ENCODE measurements around the gene PSMA8.
"Not testable (repeated sequence)": the region's sequence is repeated elsewhere in the genome, so short reads cannot be mapped to it uniquely, and the experiment has no call there.

Gene PSMA8

DNA sequence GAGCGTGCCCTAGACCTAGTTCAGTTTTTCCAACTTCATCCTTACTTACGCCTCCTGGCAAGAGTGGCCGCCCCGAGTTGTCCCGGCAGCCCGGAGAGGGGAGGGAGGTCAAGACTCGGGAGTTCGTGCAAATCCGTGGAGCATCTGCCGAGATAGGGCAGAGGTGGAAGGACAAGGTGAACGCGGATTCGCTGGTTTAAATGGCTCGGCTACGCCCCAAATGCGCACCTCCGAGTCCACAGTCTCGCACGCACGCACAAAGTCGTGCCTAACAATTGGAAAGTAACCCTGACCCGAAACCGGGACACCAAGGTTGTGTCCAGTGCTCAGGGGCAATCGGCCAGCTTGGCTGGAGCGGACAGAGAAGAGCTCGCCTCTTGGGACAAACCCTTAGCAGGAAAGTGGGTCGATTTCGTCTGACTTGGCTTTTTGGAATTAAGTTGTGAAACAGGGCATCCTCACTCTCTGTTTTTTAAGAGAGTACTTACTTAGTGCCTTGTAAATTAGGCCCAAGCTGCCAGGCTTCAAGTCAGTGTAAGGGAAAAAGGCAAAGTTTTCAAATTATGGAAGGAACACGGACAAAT, 42.5 kb upstream of the PSMA8 start:
- in situ Hi-C loops (cut with HindIII; ENCODE audit: low sequenced_read_pairs) = no loop called here
- TF ChIP-seq, protein P1, sequence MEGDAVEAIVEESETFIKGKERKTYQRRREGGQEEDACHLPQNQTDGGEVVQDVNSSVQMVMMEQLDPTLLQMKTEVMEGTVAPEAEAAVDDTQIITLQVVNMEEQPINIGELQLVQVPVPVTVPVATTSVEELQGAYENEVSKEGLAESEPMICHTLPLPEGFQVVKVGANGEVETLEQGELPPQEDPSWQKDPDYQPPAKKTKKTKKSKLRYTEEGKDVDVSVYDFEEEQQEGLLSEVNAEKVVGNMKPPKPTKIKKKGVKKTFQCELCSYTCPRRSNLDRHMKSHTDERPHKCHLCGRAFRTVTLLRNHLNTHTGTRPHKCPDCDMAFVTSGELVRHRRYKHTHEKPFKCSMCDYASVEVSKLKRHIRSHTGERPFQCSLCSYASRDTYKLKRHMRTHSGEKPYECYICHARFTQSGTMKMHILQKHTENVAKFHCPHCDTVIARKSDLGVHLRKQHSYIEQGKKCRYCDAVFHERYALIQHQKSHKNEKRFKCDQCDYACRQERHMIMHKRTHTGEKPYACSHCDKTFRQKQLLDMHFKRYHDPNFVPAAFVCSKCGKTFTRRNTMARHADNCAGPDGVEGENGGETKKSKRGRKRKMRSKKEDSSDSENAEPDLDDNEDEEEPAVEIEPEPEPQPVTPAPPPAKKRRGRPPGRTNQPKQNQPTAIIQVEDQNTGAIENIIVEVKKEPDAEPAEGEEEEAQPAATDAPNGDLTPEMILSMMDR (IDR thresholded peaks at IDR 0.05; ENCODE audit: low read depth, low read length) = no peak
- peak overlapping the region; percentile 88 for H3K4me3 ChIP-seq (ENCODE audit: low read depth, low read length)
- DNase-seq (ENCODE audit: low read depth, low spot score) = no peak

DNA sequence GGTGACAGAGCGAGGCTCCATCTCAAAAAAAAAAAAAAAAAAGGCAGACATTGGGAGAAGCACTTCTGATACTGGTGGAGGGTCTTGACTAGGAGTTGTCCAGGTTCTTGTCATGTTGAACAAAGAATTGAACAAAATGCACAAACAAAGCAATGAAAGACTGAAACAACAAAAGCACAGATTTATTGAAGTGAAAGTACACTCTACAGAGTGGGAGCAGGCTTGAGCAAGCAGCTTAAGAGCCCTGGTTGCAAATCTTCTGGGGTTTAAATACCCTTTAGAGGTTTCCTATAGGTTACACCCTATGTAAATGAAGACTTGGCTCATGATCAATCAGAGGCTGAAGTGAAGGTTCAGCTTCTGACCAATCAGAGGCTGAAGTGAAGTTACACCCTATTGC, 36.8 kb upstream of the PSMA8 start:
- DNase-seq (ENCODE audit: low read depth, low spot score) = no peak
- no peak overlapping the region for H3K4me3 ChIP-seq (ENCODE audit: low read depth, low read length)
- TF ChIP-seq, protein P1 (IDR thresholded peaks at IDR 0.05; ENCODE audit: low read depth, low read length) = no peak
- in situ Hi-C loops (cut with HindIII; ENCODE audit: low sequenced_read_pairs) = no loop called here

DNA sequence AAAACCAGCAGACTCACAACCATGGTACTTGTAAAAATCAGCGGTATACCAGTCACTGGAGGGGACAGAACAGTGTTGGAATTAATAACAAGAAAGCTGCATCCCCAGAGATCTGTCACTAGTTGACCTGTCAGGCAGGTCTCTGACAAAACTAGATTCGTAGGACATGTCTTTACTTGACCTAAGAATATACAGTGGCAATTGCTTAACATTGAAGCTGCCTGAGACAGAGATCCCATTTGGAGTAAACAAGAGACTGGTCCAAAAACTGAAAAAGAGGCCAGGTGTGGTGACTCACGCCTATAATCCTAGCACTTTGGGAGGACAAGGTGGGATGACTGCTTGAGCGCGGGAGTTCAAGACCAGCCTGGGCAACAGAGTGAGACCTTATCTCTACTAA, 36.1 kb upstream of the PSMA8 start:
- no peak for DNase-seq (ENCODE audit: low read depth, low spot score)
- H3K4me3 ChIP-seq (ENCODE audit: low read depth, low read length) = no peak overlapping the region
- TF ChIP-seq, protein P1 (IDR thresholded peaks at IDR 0.05; ENCODE audit: low read depth, low read length) = no peak

DNA sequence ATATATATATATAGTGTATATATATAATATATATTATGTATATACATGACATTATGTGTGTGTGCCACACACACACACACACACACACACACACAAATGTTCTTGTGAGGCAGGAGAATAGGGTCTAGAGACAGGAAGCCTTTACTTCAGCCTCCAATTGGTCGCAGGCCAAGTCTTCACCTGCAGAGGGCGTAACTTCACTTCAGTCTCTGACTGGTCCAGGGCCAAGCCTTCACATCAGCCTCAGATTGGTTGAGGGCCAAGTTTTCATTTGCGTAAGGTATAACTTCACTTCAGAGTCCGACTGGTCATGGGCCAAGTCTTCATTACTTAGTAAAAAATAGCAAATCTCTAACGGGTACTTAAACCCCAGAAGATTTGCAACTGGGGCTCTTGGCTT, 30.1 kb upstream of the PSMA8 start:
- TF ChIP-seq, protein P1 (IDR thresholded peaks at IDR 0.05; ENCODE audit: low read depth, low read length) = no peak
- DNase-seq (ENCODE audit: low read depth, low spot score) = no peak
- in situ Hi-C loops (cut with HindIII; ENCODE audit: low sequenced_read_pairs) = no loop called here
- H3K4me3 ChIP-seq (ENCODE audit: low read depth, low read length) = no peak overlapping the region

More for the DNA sequence above, 36.1 kb upstream of the PSMA8 start:
- in situ Hi-C loops (cut with HindIII; ENCODE audit: low sequenced_read_pairs) = no loop called here

DNA sequence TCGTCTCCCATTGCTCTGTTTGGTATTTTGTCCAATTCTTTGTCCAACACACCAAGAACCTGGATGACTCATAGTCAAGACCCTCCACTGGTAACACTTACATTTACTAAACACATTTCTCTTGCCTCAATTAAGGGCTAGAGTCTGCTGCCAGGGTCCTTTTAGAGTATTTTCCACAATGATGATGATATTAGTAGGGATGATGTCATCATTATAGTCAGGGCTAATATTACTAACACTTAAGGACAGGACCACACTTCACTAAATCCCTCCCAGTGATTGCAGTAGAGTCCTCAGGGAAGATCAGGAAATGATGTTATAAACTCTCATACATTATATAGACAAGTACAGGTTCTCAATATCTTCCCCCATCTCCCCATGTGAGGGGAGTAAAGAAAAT, 29.6 kb upstream of the PSMA8 start:
- no peak for DNase-seq (ENCODE audit: low read depth, low spot score)
- TF ChIP-seq, protein P1 (IDR thresholded peaks at IDR 0.05; ENCODE audit: low read depth, low read length) = no peak
- H3K4me3 ChIP-seq (ENCODE audit: low read depth, low read length) = no peak overlapping the region
- in situ Hi-C loops (cut with HindIII; ENCODE audit: low sequenced_read_pairs) = no loop called here

DNA sequence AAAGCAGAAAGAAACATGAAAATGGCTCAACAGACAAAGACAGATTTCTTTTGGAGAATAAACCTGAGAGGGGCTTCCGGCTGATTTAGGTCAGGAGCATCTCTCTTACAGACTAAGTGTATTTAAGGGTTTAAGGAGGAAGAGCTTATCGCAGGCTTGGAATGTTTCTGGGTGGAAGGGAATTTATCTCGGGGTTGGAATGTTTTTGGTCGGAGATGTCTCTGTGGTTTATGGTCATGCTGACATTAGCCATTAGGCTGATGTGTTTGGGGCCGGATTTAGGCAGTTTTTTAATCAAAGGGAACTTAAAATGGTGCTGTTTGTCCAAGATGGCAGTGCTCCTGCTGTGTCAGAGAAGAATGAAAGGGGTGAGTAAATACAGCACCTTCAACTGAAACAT, 14.4 kb upstream of the PSMA8 start:
- TF ChIP-seq, protein P1 (IDR thresholded peaks at IDR 0.05; ENCODE audit: low read depth, low read length) = no peak
- H3K4me3 ChIP-seq (ENCODE audit: low read depth, low read length) = no peak overlapping the region
- in situ Hi-C loops (cut with HindIII; ENCODE audit: low sequenced_read_pairs) = no loop called here
- no peak for DNase-seq (ENCODE audit: low read depth, low spot score)

DNA sequence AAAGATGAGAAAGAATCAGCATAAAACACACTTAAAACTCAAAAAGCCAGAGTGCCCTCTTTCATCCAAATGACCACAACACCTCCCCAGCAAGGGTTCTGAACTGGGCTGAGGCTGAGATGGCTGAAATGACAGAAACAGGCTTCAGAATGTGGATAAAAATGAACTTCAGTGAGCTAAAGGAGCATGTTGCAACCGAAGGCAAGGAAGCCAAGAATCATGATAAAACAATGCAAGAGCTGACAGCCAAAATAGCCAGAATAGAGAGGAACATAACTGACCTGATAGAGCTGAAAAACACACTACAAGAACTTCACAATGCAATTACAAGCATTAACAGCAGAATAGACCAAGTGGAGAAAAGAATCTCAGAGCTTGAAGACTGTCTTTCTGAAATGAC, 12.2 kb upstream of the PSMA8 start:
- in situ Hi-C loops (cut with HindIII; ENCODE audit: low sequenced_read_pairs) = no loop called here
- DNase-seq (ENCODE audit: low read depth, low spot score) = no peak
- H3K4me3 ChIP-seq (ENCODE audit: low read depth, low read length) = no peak overlapping the region
- TF ChIP-seq, protein P1 (IDR thresholded peaks at IDR 0.05; ENCODE audit: low read depth, low read length) = no peak

DNA sequence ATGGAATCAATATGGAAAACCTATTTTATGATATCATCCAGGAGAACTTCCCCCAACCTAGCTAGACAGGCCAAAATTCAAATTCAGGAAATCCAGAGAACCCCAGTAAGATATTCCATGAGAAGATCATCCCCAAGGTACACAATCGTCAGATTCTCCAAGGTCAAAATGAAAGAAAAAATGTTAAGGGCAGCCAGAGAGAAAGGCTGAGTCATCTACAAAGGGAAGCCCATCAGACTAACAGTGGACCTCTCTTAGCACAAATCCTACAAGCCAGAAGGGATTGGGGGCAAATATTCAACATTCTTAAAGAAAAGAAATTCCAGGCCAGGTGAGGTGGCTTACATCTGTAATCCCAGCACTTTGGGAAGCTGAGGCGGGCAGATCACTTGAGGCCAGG, 11.7 kb upstream of the PSMA8 start:
- H3K4me3 ChIP-seq (ENCODE audit: low read depth, low read length); DNase-seq (ENCODE audit: low read depth, low spot score); in situ Hi-C loops (cut with HindIII; ENCODE audit: low sequenced_read_pairs): not testable (repeated sequence)

All from astrocyte of the spinal cord (primary cell).